H9 (cell line): ENCODE measurements around the gene NCOR1. TPM values are rescaled to one million over a fixed set of nuclear protein-coding genes. Genes with fewer than 3 reads are reported as not detected.

Source experiments
- DNase-seq: peaks from one replicate; pipeline ENCODE4 v3.0.0-alpha.2; 2017
- H2AFZ ChIP-seq: one replicate; pipeline ENCODE4 v1.6.1; 2013; ENCODE audit warnings: mild to moderate bottlenecking, low read length, control low read depth, moderate library complexity
- H2AK5ac ChIP-seq: 2 replicates; pipeline ENCODE4 v1.6.1; 2013; ENCODE audit warnings: low read length, control low read depth, mixed read lengths; ENCODE audit not compliant: insufficient read length
- H2BK120ac ChIP-seq: one replicate; pipeline ENCODE4 v1.6.1; 2013; ENCODE audit warnings: low read depth, mild to moderate bottlenecking, low read length, control low read depth, inconsistent platforms; ENCODE audit not compliant: poor library complexity, severe bottlenecking
- H2BK12ac ChIP-seq: 2 replicates; pipeline ENCODE4 v1.6.1; 2013; ENCODE audit warnings: low read length, control low read depth, mixed read lengths, low read depth; ENCODE audit not compliant: insufficient read length
- H2BK15ac ChIP-seq: 2 replicates; pipeline ENCODE4 v1.6.1; 2013; ENCODE audit warnings: low read depth, low read length, control low read depth
- H2BK20ac ChIP-seq: one replicate; pipeline ENCODE4 v1.6.1; 2013; ENCODE audit warnings: low read depth, mild to moderate bottlenecking, low read length, control low read depth, inconsistent platforms; ENCODE audit not compliant: poor library complexity, severe bottlenecking
- H2BK5ac ChIP-seq: 2 replicates; pipeline ENCODE4 v1.6.1; 2013; ENCODE audit warnings: low read length, control low read depth, mixed read lengths; ENCODE audit not compliant: insufficient read length
- H3K14ac ChIP-seq: 2 replicates; pipeline ENCODE4 v1.6.1; 2013; ENCODE audit warnings: low read length, control low read depth; ENCODE audit not compliant: insufficient read depth
- H3K18ac ChIP-seq: 2 replicates; pipeline ENCODE4 v1.6.1; 2013; ENCODE audit warnings: low read depth, mild to moderate bottlenecking, mixed read lengths, low read length, control low read depth; ENCODE audit not compliant: insufficient read length
- H3K23ac ChIP-seq: 2 replicates; pipeline ENCODE4 v1.6.1; 2013; ENCODE audit warnings: low read length, control low read depth, mixed read lengths, low read depth; ENCODE audit not compliant: insufficient read length
- H3K23me2 ChIP-seq: 2 replicates; pipeline ENCODE4 v1.6.1; 2013; ENCODE audit warnings: low read depth, mild to moderate bottlenecking, mixed read lengths, low read length, control low read depth; ENCODE audit not compliant: insufficient read length, poor library complexity, severe bottlenecking
- H3K27ac ChIP-seq: 2 replicates; pipeline ENCODE4 v1.5.1; 2013; ENCODE audit warnings: low read length, control low read depth, mixed read lengths, low read depth; ENCODE audit not compliant: insufficient read length
- H3K27me3 ChIP-seq: 2 replicates; pipeline ENCODE4 v1.6.1; 2013; ENCODE audit warnings: low read length, control low read depth, inconsistent platforms; ENCODE audit not compliant: insufficient read depth
- H3K4ac ChIP-seq: 2 replicates; pipeline ENCODE4 v1.6.1; 2013; ENCODE audit warnings: low read depth, mild to moderate bottlenecking, control low read depth, inconsistent platforms, low read length, moderate library complexity
- H3K4me1 ChIP-seq: 2 replicates; pipeline ENCODE4 v1.6.1; 2013; ENCODE audit warnings: low read length, control low read depth, inconsistent platforms; ENCODE audit not compliant: insufficient read depth
- H3K4me2 ChIP-seq: 2 replicates; pipeline ENCODE4 v1.6.1; 2013; ENCODE audit warnings: low read length, control low read depth, mixed read lengths; ENCODE audit not compliant: insufficient read length, insufficient read depth
- H3K56ac ChIP-seq: 2 replicates; pipeline ENCODE4 v1.6.1; 2013; ENCODE audit warnings: low read depth, mild to moderate bottlenecking, mixed read lengths, low read length, control low read depth; ENCODE audit not compliant: insufficient read length
- H3K79me1 ChIP-seq: 2 replicates; pipeline ENCODE4 v1.6.1; 2013; ENCODE audit warnings: low read depth, mild to moderate bottlenecking, moderate library complexity, low read length, control low read depth, inconsistent platforms; ENCODE audit not compliant: insufficient read depth, poor library complexity, severe bottlenecking
- H3K79me2 ChIP-seq: 2 replicates; pipeline ENCODE4 v1.6.1; 2013; ENCODE audit warnings: low read length, control low read depth, inconsistent platforms; ENCODE audit not compliant: insufficient read depth
- H3K9ac ChIP-seq: 2 replicates; pipeline ENCODE4 v1.6.1; 2013; ENCODE audit warnings: low read length, control low read depth, mixed read lengths; ENCODE audit not compliant: insufficient read length; ENCODE audit errors: extremely low read depth
- H3K9me3 ChIP-seq: one replicate; pipeline ENCODE4 v1.6.1; 2013; ENCODE audit warnings: low read depth, low read length, inconsistent platforms; ENCODE audit not compliant: control insufficient read depth
- H3T11ph ChIP-seq: one replicate; pipeline ENCODE4 v1.6.1; 2013; ENCODE audit warnings: mild to moderate bottlenecking, low read length, control low read depth, inconsistent platforms
- H4K20me1 ChIP-seq: one replicate; pipeline ENCODE4 v1.6.1; 2013; ENCODE audit not compliant: control insufficient read depth, insufficient read length, insufficient read depth
- H4K5ac ChIP-seq: 2 replicates; pipeline ENCODE4 v1.6.1; 2013; ENCODE audit warnings: low read depth, mild to moderate bottlenecking, mixed read lengths, low read length, control low read depth; ENCODE audit not compliant: insufficient read length
- H4K8ac ChIP-seq: replicated peaks from 2 replicates; pipeline ENCODE4 v1.6.1; 2013; ENCODE audit warnings: low read length, control low read depth, mixed read lengths, low read depth; ENCODE audit not compliant: insufficient read length
- H4K91ac ChIP-seq: 2 replicates; pipeline ENCODE4 v1.6.1; 2013; ENCODE audit warnings: low read depth, mild to moderate bottlenecking, moderate library complexity, mixed read lengths, low read length, control low read depth; ENCODE audit not compliant: insufficient read length
- H3K27ac Mint-ChIP-seq, 3 experiments: 2 replicates in 2 of 3; 3 replicates in 1 of 3; pipeline ENCODE4 v1.8.0; 2020 to 2021; ENCODE audit warnings: mixed read lengths in 3 of 3, mild to moderate bottlenecking in 1 of 3, moderate library complexity in 1 of 3
- H3K27me3 Mint-ChIP-seq: 2 replicates; pipeline ENCODE4 v1.8.0; 2021; ENCODE audit warnings: low read depth, mild to moderate bottlenecking, moderate library complexity, mixed read lengths
- H3K36me3 Mint-ChIP-seq, 3 experiments: 2 replicates in 2 of 3; 3 replicates in 1 of 3; pipeline ENCODE4 v1.8.0; 2020 to 2021; ENCODE audit warnings: low read depth in 3 of 3, mixed read lengths in 3 of 3; ENCODE audit not compliant: insufficient read depth in 1 of 3
- H3K4me1 Mint-ChIP-seq, 2 experiments: 2 replicates each; pipeline ENCODE4 v1.8.0; 2020; ENCODE audit warnings: mixed read lengths in 2 of 2
- H3K4me3 Mint-ChIP-seq, 2 experiments: 2 replicates in 1 of 2; 3 replicates in 1 of 2; pipeline ENCODE4 v1.8.0; 2020 to 2021; ENCODE audit warnings: mild to moderate bottlenecking in 2 of 2, mixed read lengths in 2 of 2, moderate library complexity in 1 of 2
- H3K9me3 Mint-ChIP-seq, 2 experiments: 2 replicates in 1 of 2; 3 replicates in 1 of 2; pipeline ENCODE4 v1.8.0; 2020; ENCODE audit warnings: mild to moderate bottlenecking in 2 of 2, mixed read lengths in 2 of 2, moderate library complexity in 1 of 2
- CTCF ChIP-seq: fragments of 200-600 bp; sonication (generic); conservative IDR thresholded peaks from 3 replicates; pipeline ENCODE4 v1.8.0; 2021; ENCODE audit warnings: antibody characterized with exemption, mild to moderate bottlenecking
- WGBS: extraction: QIAGEN DNeasy Blood & Tissue Kit; methylation state at CpG from one replicate; pipeline ENCODE4 v1.1.7; 2013; ENCODE audit warnings: missing lambda C conversion rate, low lambda C conversion rate, mixed read lengths; ENCODE audit not compliant: insufficient read length; ENCODE audit errors: extremely low coverage; 5-methylcytosine and 5-hydroxymethylcytosine counted together
- total RNA-seq: library from RNA; stranded (reverse); gene quantifications from 2 replicates; pipeline ENCODE4 v1.2.1, GENCODE V29; 2021

NCOR1 gene
- total RNA-seq, 1 experiment from 2014 or later: 119 TPM

GRCh38 chr17:16243385-16243784 is 28.1 kb upstream of the NCOR1 start:
- Histone ChIP-seq H3K4ac (no peak overlapping the region), H3K27me3 (no peaks in the 10 kb centered on the region), H3K9me3 (no peaks in the 10 kb centered on the region), H2BK5ac (no peak overlapping the region), H3K23me2 (no peaks in the 10 kb centered on the region), H2BK12ac (no peak overlapping the region), H3K14ac (no peak overlapping the region), H3T11ph (no peak overlapping the region), H3K56ac (no peak overlapping the region), H2BK120ac (no peak overlapping the region), H3K9ac (no peak overlapping the region), H2BK15ac (no peak overlapping the region), H3K79me1 (peaks cover 3% of the 10 kb centered on the region), H3K18ac (no peak overlapping the region), H2AK5ac (no peak overlapping the region), H4K5ac (no peak overlapping the region), H3K23ac (no peak overlapping the region), H3K79me2 (no peaks in the 10 kb centered on the region), H3K4me1 (no peaks in the 10 kb centered on the region; the same call in 1 of the 2 replicates), H3K27ac (no peak overlapping the region), H4K91ac (no peak overlapping the region), H4K20me1 (no peaks in the 10 kb centered on the region), H4K8ac (no peak overlapping the region), H3K4me2 (no peak overlapping the region), H2BK20ac (no peak overlapping the region), H2AFZ (no peak overlapping the region)
- no peak for TF ChIP-seq CTCF
- Mint-ChIP-seq H3K4me3 (0 out of 5 replicates have a peak overlapping the region, but pooled peaks of 1 of the 2 experiments have one; percentile 36), H3K4me1 (peaks cover 12 to 13% of the 10 kb centered on the region in 2 experiments), H3K36me3 (peaks cover 3 to 9% (median 8%) of the 10 kb centered on the region in 3 experiments; a peak in 6 of 7 replicates), H3K27ac (peak overlapping the region; percentile 34 to 94 (median 92); a peak in 6 of 7 replicates), H3K9me3 (no peaks in the 10 kb centered on the region), H3K27me3 (no peaks in the 10 kb centered on the region)
- WGBS: no CpG with 5 or more reads among the region's 5 CpGs
- no peak for DNase-seq
